ENCODE results near the gene SLC7A14. TPM values are rescaled to one million over a fixed set of nuclear protein-coding genes. Genes with fewer than 3 reads are reported as not detected.

Gene SLC7A14
- total and polyA plus RNA-seq, 12 donors, result under 0.01 TPM; not detected in 11

GRCh38 chr3:170419557-170420087, 166.3 kb downstream of the SLC7A14 start:
- Histone ChIP-seq H3K4me1 (peaks cover 12 to 39% (median 28%) of the 10 kb centered on the region in 9 donors), H3K36me3 (peaks cover 0 to 5% (median 0%) of the 10 kb centered on the region in 9 donors), H3K4me3 (peak overlapping the region; percentile 5 to 63 (median 48)), H3K27me3 (peaks cover 0 to 53% (median 39%) of the 10 kb centered on the region in 7 donors), H3K27ac (peak overlapping the region in 7 of 10 donors; percentile 2 to 79 (median 54)), H3K9me3 (no peaks in the 10 kb centered on the region)
- TF ChIP-seq, protein P1, sequence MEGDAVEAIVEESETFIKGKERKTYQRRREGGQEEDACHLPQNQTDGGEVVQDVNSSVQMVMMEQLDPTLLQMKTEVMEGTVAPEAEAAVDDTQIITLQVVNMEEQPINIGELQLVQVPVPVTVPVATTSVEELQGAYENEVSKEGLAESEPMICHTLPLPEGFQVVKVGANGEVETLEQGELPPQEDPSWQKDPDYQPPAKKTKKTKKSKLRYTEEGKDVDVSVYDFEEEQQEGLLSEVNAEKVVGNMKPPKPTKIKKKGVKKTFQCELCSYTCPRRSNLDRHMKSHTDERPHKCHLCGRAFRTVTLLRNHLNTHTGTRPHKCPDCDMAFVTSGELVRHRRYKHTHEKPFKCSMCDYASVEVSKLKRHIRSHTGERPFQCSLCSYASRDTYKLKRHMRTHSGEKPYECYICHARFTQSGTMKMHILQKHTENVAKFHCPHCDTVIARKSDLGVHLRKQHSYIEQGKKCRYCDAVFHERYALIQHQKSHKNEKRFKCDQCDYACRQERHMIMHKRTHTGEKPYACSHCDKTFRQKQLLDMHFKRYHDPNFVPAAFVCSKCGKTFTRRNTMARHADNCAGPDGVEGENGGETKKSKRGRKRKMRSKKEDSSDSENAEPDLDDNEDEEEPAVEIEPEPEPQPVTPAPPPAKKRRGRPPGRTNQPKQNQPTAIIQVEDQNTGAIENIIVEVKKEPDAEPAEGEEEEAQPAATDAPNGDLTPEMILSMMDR (IDR thresholded peaks at IDR 0.05), result no peak
- intact Hi-C loops (cut with DNase I), result loop anchor here in 7 of 10 donors (5.0 to 10.0 kb wide), 6 partner anchors 85 to 393 kb away; no protein-coding TSS in a partner anchor
- WGBS, 2 donors, result 2 to 5% methylated on average over 57 to 58 of the region's 58 CpGs
- DNase-seq, result peak; percentile 19 to 20
- ATAC-seq, result peak; percentile 43 to 72 (median 60)

GRCh38 chr3:170418422-170419398, 167.2 kb downstream of the SLC7A14 start, which contains the start of gene CLDN11:
Gene CLDN11, plus strand, starts transcription at chr3:170418868. Its CDS starts 199 bp downstream, at chr3:170419067.
- H3K27me3 ChIP-seq, result peaks cover 0 to 53% (median 39%) of the 10 kb centered on the region in 7 donors
- intact Hi-C loops (cut with DNase I), result loop anchor here in 6 of 10 donors (5.0 to 10.0 kb wide), 5 partner anchors 104 to 394 kb away; no protein-coding TSS in a partner anchor
- TF ChIP-seq, protein P1 (IDR thresholded peaks at IDR 0.05), result peak in 1 of 9 donors; percentile 7
- H3K36me3 ChIP-seq, result peaks cover 0 to 5% (median 0%) of the 10 kb centered on the region in 9 donors
- peak within 1 kb of the TSS in 7 of 10 donors; percentile 2 to 79 (median 54) for H3K27ac ChIP-seq
- WGBS, 2 donors, result 3% methylated on average over 79 of the region's 79 CpGs
- DNase-seq, result peak; percentile 10 to 37
- peaks cover 12 to 39% (median 28%) of the 10 kb centered on the region in 9 donors for H3K4me1 ChIP-seq
- peak within 1 kb of the TSS; percentile 13 to 63 (median 48) for H3K4me3 ChIP-seq
- ATAC-seq, result peak; percentile 55 to 75 (median 64)
- H3K9me3 ChIP-seq, result no peaks in the 10 kb centered on the region

DNA sequence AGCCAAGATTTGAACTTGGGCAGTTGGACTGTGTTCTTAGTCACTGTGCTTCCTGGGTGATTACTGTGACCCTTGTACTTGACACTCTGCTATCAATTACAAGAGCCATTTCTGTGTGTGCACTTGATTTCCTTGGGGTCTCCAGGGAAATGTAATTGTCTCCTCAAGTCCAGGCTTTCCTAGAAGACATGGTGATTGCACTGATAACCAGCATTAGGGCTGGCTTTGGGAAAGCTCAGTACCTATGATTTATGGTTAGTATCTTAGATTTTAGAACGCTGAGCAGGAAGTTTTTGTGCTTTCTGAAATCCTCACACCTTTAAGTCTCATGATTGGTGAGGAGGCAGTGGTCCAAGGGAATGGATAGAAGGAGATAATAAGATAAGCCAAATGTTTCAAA, 168.8 kb downstream of the SLC7A14 start:
- TF ChIP-seq, protein P1 (IDR thresholded peaks at IDR 0.05), result no peak
- peaks cover 12 to 39% (median 28%) of the 10 kb centered on the region in 9 donors for H3K4me1 ChIP-seq
- H3K27me3 ChIP-seq, result peaks cover 0 to 53% (median 39%) of the 10 kb centered on the region in 7 donors
- H3K9me3 ChIP-seq, result no peaks in the 10 kb centered on the region
- ATAC-seq (no peak), DNase-seq (no peak)
- WGBS, 2 donors, result 89 to 90% methylated on average over 1 of the region's 1 CpG
- intact Hi-C loops (cut with DNase I), result loop anchor here in 7 of 10 donors (2.0 to 10.0 kb wide), 6 partner anchors 102 to 395 kb away; no protein-coding TSS in a partner anchor
- H3K4me3 ChIP-seq, result no peak overlapping the region
- H3K36me3 ChIP-seq, result no peaks in the 10 kb centered on the region
- no peak overlapping the region for H3K27ac ChIP-seq

GRCh38 chr3:170414202-170414663, 171.6 kb downstream of the SLC7A14 start:
- H3K4me1 ChIP-seq, result peaks cover 1 to 17% (median 12%) of the 10 kb centered on the region in 9 donors
- no peaks in the 10 kb centered on the region for H3K9me3 ChIP-seq
- peak in 5 of 8 donors; percentile 29 to 51 (median 42) for ATAC-seq
- 35 to 43% methylated on average over 5 of the region's 5 CpGs for WGBS, 2 donors
- intact Hi-C loops (cut with DNase I), result loop anchor here in 9 of 10 donors (1.0 to 10.0 kb wide), 9 partner anchors 99 to 399 kb away; no protein-coding TSS in a partner anchor
- peaks cover 0 to 38% (median 31%) of the 10 kb centered on the region in 7 donors for H3K27me3 ChIP-seq
- no peak overlapping the region for H3K4me3 ChIP-seq
- no peak overlapping the region for H3K27ac ChIP-seq
- no peaks in the 10 kb centered on the region for H3K36me3 ChIP-seq
- peak in 1 of 2 donors; percentile 25 for DNase-seq
- TF ChIP-seq, protein P1 (IDR thresholded peaks at IDR 0.05), result peak; percentile 82 to 98 (median 92)
